GM19035 (cell line): Measurements from ENCODE around the gene ING5.

Experiments used
- ATAC-seq: cut with Tn5 transposase; IDR thresholded peaks from one replicate; pipeline ENCODE4 v1.9.1; 2021; ENCODE audit not compliant: unreplicated experiment

The ING5 gene

DNA sequence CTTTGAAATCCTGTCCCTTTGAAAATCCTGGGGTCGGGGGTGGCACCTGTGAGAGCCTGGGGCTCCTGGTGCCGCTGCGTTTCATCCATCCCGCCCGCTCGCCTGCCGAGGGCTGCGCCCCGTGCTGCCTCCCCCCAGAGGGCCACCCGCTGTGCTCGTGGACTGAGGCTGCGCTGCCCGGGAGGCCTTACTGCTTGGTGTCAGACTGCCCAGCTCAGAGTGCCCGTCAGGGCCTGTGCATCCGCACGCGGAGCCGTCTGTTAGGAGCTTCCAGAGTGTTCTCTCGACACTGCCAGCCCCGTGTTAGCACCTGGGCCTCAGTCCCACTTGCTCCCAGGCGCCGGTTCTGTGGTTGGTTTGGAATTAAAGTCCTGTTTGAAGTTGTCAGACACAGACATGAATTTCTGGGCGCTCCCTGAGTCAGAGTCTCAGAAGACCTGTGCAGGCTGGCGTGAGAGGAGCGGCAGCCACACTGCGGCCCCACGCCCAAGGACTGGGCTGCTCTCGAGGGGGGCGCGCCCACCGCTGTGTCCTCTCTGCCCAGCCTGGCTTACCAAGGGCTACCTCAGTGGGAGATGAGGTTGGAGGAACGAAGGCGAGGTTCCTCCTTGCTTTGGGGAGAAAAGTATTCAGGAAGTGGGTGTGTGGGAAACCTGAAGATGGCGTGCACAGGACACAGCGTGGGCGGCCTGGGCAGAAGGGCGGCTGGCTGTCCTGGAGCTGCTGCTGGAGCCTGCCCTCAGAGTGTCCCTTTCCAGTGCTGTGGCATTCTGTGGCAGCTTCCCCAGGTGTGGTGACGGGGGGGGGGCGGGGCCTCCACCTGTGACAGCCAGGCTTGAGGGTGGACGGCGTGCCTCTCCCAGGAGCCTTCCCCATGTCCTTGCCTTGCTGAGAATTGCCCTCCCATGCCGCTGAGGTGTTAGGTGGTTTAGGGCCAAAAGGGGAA, 29.3 kb upstream of the ING5 start:
- ATAC-seq = no peak

DNA sequence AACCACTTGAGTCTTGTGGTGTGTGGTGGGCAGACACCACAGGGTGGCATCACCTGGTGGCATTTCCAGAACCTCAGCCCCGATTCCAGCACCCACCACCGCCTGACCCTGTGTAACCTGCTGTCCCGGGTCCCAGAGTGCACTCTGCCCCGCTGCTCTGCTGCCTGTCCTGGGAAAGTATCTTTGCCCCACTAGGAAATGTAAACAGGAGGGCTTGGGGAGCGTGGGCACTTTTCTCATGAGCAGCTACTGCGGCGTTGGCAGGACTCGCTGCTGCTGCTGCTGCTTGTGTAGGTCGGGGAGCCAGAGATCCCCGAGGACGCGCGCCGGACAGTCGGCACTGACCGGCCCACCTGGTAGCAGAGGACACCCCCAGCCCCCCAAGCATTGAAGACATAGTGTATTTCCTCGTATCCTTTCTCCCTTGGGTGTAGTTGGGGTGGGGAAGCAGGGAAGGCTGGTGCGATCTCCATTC, 28.6 kb upstream of the ING5 start:
- ATAC-seq = no peak

DNA sequence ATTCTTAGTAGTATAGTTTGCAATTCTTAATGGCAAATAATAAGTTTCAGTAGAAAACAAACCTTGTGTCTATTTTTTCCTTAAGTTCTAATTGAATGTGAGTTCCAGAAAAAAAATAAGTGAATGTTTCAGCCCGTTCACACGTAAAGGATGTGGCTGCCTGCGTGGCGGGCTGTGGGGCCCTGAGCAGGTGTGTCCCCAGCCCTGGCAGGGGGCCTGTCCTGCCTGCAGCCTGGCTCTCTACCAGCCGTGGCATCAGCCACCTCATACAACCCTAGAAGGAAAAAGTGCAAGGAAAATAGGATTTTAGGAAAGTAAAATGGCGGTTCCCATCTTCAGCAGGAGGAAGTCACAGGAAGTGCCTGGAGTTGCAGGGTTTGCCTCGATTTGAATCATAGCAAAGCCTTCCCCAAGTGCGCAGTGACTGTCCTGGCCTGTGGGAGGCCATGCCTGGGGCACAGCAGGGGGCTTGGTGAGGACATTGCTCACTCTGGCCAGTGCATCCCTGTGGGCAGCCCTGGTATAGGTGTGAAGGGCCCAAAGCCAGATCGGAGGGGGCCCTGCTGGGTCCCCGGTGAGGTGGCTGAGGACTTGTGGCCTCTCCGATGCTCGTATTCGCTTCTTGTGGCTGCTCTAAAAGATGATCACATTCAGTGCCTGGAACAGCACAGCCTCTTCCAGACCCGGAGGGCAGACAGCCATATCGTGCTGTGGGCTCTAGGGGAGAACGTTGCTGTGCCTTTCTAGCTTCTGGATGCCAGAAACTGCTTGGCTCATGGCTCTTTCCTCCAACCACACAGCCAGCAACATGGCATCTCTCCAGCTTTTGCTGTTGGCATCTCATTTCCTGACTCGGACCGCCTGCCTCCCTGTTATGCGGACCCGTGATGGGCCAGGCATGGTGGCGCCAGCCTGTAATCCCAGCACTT, 27.8 kb upstream of the ING5 start:
- no peak for ATAC-seq

DNA sequence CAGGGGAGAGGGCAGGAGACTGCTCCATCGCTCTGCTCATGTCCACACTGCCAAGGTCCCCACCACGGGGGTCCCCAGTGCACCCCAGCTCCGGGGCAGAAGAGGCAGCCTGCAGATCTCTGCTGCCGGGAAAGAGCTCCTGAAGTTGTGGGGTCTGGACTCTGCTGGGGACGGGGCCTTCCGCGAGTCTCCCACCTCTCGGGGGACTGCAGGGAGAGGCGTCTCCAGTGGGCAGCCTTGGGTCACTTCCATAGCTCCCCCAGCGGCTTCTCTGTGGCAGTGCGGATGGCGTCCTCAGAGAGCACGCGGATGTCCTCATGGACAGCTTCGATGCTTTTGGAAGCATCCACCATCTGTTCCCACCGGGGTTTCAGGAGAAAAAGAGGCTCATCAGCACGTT, 26.0 kb upstream of the ING5 start:
- no peak for ATAC-seq

DNA sequence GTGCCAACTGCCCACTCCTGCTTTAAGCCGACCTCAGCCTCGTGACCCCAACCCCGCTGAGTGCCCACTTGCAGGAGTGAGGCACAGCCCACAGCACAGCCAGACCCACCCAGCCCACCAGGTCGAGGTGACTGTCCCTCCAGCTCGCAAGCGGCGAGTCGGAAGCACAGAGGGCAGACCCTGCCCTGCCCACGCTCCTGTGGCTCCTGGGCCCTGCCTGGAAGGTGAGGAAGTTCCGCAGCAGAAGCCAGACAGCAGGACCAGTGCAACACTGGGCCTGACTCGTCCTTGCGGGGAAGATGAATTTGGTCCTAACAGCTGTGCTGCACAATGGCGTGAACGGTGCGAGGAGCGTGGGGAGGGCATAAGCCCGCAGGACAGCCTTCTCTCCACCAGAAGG, 25.2 kb upstream of the ING5 start:
- no peak for ATAC-seq

DNA sequence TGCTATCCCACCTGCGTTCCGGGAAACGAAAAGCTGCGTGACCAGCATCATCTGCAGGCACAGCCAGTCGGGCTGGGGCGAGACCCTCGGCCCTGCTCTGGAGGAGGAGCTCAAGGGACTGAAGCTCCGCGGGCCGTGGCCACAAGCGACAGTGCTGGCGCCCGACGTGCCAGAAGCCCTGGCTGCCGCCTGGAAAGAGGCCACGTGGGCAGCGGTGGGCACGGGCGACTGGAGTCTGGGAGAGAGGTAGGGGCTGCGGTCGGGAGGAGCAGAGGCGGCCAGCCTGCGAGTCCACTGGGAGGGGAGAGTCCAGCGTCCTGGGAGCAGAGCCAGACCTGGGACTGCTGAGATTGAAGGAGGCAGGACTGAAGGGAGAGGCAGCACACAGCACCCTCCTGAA, 24.4 kb upstream of the ING5 start:
- no peak for ATAC-seq

DNA sequence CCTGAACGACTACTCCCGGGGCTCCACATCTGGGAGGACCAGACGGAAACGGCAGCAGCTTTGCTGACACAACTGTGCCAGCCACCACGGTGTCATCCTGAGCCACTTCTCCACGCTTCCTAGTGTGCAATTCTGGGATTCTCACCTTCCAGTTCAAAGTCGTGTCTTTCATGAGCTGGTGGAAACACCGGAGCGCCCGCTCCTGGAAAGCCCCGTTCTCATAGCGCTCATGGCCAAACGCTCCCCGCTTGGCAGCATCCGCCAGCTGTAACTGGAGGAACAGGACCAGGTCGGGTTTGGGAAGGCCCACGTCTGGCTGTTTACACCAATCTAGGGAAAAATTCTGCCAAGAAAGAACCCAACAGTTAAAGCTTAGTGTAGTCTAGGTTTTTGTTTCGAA, 23.5 kb upstream of the ING5 start:
- no peak for ATAC-seq

DNA sequence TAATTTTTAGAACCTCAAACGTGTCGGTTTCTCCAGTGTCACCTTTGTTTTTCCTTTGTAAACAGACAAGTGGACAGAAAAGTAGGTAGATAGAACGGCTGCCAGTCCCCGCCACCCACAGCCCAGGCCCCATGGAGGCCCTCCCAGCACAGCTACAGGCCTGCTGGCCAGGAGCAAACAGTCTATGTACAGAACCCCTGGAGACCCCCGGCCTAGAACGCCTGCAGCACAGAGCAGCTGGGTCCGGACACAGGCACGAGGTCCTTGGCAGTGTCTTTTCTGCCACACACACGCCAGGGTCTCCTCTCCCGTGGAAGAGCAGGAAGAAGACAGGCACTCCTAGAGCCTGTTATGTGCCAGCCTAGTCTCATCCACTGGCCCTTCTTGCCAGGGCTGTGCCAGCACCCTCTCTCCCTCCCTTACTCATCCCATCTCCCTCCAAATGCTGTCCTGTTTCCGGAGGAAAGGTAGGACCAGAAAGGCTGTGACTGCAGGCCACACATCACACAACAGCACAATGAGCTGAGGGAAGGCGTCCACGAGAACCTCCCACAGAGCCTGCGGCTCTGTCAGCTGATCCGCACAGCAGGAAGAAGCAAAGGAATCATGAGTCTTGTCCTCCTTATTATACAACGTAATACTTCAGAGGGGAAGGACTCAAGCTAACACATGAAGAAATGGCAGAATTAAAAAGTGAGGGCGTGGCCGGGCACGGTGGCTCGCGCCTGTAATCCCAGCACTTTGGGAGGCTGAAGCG, 22.9 kb upstream of the ING5 start:
- ATAC-seq = no peak

DNA sequence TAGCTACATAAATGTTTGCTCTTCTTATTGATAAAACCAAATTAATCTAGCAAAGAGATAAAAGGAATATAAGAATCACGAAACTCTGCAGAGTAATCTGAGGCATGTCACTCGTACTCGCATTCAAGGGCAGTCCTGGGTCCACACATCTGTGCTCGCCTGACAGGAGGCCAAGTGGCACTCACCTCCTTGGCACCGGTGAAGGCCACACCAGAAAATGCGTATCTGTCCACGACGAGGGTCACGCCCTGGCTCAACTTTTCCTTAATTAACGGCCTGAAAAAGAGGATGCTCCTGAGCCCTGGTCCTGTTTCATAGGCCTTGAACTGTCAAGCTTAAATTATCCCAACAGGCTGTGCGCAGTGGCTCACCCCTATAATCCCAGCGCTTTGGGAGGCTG, 21.8 kb upstream of the ING5 start:
- ATAC-seq = no peak

DNA sequence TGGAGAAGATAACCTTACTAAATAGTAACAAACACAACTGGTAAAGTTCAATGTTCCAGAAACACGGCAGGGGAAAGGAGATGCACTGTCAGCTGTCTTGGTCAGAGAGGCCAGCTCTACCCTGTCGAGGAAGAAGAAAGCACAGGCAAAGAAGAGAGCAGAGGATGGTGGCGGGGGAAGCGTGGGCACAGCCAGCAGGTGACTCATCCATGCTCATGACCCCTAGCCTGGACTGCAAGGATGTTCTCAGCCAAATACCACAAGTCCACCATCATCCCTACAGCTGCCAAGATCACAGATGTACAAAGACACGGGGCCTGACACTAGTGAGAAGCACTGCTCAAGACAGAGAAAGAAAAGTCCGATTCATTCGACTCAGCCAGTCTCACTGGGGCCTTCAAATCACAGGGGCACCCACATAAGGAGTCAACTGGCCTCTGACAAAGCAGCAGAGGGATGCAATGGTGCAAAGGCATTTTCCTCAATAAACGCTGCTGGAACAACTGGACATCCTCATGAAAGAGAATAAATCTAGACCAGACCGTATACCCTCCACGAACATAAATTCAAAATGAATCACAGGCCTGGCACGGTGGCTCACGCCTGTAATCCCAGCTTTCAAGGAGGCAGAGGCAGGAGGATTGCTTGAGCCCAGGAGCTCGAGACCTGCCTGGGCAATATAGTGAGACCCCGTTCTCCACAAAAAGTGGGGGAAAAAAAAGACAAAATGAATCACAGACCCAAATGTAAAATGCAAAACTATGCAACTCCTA, 20.8 kb upstream of the ING5 start:
- ATAC-seq = no peak

DNA sequence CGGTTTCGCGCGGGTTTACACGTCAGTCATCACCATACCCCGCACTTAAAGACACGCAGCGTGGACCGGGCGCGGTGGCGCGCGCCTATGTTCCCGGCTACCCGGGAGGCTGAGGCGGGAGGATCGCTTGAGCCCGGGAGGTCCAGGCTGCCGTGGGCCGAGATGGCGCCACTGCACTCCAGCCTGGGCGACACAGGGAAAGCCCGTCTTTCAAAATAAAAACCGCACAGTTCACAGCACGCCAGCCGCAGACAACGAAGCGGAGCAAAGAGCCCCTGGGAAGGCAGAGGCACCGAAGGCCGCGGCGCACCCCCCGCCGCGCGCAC, 15.6 kb upstream of the ING5 start:
- ATAC-seq = peak; percentile 23

DNA sequence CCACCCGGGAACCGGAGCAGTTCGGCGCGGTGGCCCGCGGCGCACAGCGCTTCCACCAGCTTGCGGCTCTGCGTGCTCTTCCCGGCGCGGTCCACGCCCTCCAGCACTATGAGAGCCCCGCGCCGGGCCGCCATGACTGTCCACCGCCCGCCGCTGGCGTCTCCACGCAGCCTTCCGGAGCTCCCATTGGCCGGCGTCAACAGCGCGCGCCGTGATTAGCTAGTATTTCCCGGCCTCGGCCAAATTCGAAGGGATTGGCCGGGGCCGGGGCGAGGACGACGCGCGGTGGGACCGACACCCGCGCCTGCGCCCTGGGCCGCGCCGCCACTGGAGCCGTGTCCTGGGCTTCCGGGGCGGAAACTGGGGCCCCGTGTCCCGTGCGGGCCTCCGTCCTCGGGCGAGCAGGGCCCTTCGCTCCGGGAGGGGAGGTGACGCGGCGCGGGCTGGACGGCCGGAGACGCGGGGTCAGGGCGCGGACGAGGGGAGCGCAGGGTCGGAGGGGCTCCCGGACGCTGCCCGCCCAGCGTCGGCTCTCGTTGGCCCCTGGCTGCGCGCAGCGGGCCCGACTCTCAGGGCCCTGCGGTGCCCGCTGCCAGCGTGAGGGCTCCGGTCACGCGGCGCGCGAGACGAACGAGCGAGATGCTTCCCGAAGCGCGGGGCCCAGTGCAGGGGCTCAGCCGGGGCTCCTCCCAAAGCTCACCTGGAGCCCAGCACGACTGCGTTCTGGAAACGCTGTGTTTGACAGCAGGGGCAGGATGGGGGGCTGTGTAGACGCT, 15.0 kb upstream of the ING5 start, which contains the start of gene DTYMK:
Gene DTYMK, minus strand, starts transcription at position 166 of the 776 bp plus-strand sequence. Its CDS starts 32 bp downstream, at position 134.
- ATAC-seq = peak; percentile 95

DNA sequence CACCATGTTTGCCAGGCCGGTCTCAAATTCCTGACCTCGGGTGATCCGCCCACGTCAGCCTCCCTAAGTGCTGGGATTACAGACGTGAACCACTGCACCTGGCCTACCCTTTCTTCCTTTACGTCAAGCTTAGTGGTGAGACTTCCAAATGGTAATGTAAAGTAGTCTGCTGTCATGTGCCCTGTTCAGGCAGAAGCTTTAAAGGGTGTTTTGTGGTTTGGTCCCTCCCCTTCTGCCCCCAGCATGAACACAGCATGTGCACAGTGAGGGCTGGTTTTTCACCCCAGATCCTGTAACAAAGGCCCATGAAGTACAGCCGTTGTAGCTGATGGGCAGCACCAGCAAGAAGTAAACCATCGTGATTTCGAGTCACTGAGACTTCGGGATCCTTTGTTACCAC, 12.5 kb upstream of the ING5 start:
- ATAC-seq = no peak

DNA sequence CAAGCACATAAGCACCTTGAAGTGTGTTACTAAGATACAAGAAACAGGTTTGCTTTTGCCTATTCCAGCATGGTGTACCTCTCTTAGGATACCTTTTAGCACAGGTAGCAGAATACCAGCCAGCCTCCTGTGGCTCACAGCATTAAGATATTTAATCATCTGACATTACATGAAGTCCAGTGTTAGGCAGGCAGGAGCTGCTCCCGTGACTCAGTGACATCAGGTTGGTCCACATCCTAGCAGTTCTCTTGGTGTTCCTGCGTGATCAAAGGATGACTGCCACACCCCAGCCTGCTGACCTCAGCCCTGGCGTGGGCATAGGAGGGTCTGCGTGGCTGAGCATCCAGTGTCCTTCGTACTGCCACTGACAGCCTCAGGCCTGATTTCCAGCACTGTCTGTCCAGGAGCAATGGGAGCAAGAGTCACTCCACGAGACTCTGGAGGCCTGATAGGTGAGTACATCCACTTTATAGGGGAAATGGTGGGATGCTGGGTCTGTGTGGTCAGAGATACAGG, 11.6 kb upstream of the ING5 start:
- no peak for ATAC-seq

DNA sequence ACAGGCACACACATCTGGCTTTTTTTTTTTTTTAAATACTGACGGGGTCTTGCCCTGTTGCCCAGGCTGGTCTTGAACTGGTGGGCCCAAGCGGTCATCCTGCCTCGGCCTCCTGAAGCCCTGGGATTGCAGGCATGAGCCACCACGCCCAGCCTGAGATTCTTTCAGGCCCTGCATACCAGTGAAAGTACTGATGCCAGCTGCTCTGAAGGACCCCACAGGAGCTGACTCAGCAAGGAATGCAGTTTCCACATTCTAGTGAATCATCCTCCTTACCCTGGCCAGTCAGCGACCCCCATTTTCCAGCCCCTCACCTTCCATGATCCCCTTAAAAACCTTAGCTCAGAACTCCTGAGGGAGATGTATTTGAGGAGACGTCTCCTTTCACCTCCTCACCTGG, 9.4 kb upstream of the ING5 start:
- ATAC-seq = no peak

DNA sequence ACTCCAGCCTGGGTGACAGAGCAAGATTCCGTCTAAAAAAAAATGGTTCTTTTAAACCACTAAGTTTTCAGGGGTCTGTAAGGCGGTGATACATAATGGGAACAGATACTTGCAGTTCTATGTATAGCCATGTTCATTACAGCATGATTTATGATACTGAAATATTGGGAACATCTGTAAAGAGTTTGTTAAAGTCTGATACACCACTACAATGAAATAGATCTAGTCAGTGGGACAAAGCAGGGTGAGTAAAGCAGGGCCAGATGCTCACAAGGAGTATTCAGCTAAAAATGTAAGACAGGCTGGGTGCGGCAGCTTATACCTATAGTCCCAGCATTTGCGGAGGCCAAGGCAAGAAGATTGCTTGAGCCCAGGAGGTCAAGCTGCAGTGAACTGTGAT, 6.2 kb upstream of the ING5 start:
- ATAC-seq = no peak

DNA sequence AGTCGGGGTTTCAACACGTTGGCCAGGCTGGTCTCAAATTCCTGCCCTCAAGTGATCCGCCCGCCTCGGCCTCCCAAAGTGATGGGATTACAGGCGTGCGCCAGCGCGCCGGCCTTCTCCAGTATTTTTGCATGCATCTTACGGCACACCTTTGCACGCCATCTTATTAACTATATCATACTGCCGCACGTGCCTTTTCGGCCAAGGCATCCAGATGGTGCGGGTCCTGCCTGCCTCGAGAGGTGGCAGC, 765 bp upstream of the ING5 start:
- ATAC-seq = no peak

DNA sequence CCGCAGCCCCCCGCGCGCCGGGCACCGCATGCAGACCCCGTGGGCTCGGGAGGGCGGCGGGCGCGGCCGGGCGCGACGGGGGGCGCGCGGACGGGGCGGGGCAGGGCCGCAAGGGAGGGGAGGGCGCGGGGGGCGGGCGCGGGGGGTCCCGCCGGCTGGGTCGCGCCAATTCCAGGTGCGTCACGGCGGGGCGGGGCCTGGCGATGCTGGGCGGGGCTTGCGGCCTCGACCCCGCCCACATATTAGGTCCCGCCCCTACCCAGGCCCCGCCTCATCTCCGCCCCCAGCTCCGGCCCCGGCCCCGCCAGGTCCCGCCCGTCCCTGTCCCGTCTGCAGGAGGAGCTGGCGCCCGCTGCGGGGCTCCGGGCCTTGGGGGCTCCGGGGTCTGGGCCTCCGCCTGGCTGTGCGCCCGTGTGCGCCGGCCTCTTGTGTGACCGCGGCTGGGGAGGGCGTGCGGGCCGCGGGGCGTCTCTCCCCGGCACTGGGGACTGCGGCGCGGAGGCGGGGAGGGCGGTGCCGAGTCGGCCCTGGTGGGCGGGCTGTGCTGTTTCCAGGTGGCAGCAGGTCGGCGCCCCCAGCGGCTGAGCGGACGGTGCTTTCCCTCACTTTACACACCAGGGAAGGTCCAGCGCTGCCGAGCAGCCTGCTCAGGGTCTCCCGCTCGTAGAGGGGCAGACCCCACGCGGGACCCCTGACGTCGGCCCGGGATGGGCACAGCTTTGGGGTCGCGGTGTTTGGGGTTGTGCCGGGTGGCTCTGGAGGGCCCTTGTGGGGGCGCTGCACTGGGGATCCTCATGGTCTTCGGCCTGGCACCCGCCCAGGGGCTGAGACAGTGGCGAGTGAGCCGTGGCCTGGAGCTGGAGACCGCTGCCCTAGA, 554 bp downstream of the ING5 start:
- peak; percentile 64 for ATAC-seq
